DMS114 treated with DMSO at 0.1 percent for 48 hours (cell line): Measurements from ENCODE around the gene C3orf38.
"Not testable (repeated sequence)": the region's sequence is repeated elsewhere in the genome, so short reads cannot be mapped to it uniquely, and the experiment has no call there.

Experiments
- DNase-seq: peaks from one replicate; lab custom pipeline; 2025; ENCODE audit not compliant: unreplicated experiment; lab: John Stamatoyannopoulos, UW

Gene C3orf38

GRCh38 chr3:88149509-88150362, at the start of gene C3orf38:
Gene C3orf38 (plus strand): TSS chr3:88149959. CDS start chr3:88150053, 94 bp downstream.
- peak; percentile 94 for DNase-seq

GRCh38 chr3:88101142-88101541, 48.6 kb upstream of the C3orf38 start:
- no peak for DNase-seq

- DNase-seq = no peak
Measured at GRCh38 chr3:88105325-88105724, 44.4 kb upstream of the C3orf38 start.

GRCh38 chr3:88112289-88112688, 37.5 kb upstream of the C3orf38 start:
- no peak for DNase-seq

GRCh38 chr3:88113311-88114162, 36.2 kb upstream of the C3orf38 start:
- DNase-seq = peak; percentile 87

- no peak for DNase-seq
Measured at GRCh38 chr3:88114878-88115549, 34.7 kb upstream of the C3orf38 start.

- no peak for DNase-seq
Measured at GRCh38 chr3:88117683-88118082, 32.1 kb upstream of the C3orf38 start.

GRCh38 chr3:88118603-88119002, 31.2 kb upstream of the C3orf38 start:
- not testable (repeated sequence) for DNase-seq

GRCh38 chr3:88123526-88123925, 26.2 kb upstream of the C3orf38 start:
- DNase-seq = no peak

GRCh38 chr3:88131695-88132094, 18.1 kb upstream of the C3orf38 start:
- DNase-seq = no peak

GRCh38 chr3:88132894-88133293, 16.9 kb upstream of the C3orf38 start:
- no peak for DNase-seq

- no peak for DNase-seq
Measured at GRCh38 chr3:88133711-88134263, 16.0 kb upstream of the C3orf38 start.

GRCh38 chr3:88137836-88138235, 11.9 kb upstream of the C3orf38 start:
- DNase-seq = no peak

GRCh38 chr3:88141458-88142083, 8.2 kb upstream of the C3orf38 start:
- DNase-seq = no peak

GRCh38 chr3:88142094-88142624, 7.6 kb upstream of the C3orf38 start:
- no peak for DNase-seq

- no peak for DNase-seq
Measured at GRCh38 chr3:88147261-88147660, 2.5 kb upstream of the C3orf38 start.

GRCh38 chr3:88148651-88149050, 1.1 kb upstream of the C3orf38 start:
- no peak for DNase-seq

GRCh38 chr3:88149101-88149508, 654 bp upstream of the C3orf38 start:
- no peak for DNase-seq

- DNase-seq = no peak
Measured at GRCh38 chr3:88150371-88150770, 612 bp downstream of the C3orf38 start.

- DNase-seq = no peak
Measured at GRCh38 chr3:88150806-88151205, 1.0 kb downstream of the C3orf38 start.
